GM10266 (cell line): Measurements from ENCODE around the gene COL2A1.

Source experiments
- DNase-seq: peaks from one replicate; pipeline ENCODE4 v3.0.0; 2012; ENCODE audit errors: extremely low spot score
- CTCF ChIP-seq: IDR thresholded peaks from 2 replicates; pipeline ENCODE4 v1.5.1; 2012; ENCODE audit warnings: mild to moderate bottlenecking, low read depth; ENCODE audit not compliant: control insufficient read depth, insufficient read depth; ENCODE audit errors: missing control alignments

COL2A1 gene

GRCh38 chr12:48017921-48018617 is 13.8 kb upstream of the COL2A1 start:
- no peak for TF ChIP-seq CTCF
- no peak for DNase-seq

GRCh38 chr12:48017496-48017895 is 13.2 kb upstream of the COL2A1 start:
- DNase-seq = no peak
- TF ChIP-seq CTCF = no peak

- no peak for DNase-seq
- no peak for TF ChIP-seq CTCF
Measured at GRCh38 chr12:48016373-48017020, 12.2 kb upstream of the COL2A1 start.

GRCh38 chr12:48015954-48016353 is 11.7 kb upstream of the COL2A1 start:
- TF ChIP-seq CTCF = no peak

GRCh38 chr12:48015129-48015528 is 10.9 kb upstream of the COL2A1 start:
- no peak for TF ChIP-seq CTCF

More at GRCh38 chr12:48015954-48016353, 11.7 kb upstream of the COL2A1 start:
- DNase-seq = no peak

GRCh38 chr12:48013287-48013686 is 9.0 kb upstream of the COL2A1 start:
- TF ChIP-seq CTCF = no peak
- no peak for DNase-seq

More at GRCh38 chr12:48015129-48015528, 10.9 kb upstream of the COL2A1 start:
- no peak for DNase-seq

- no peak for DNase-seq
- no peak for TF ChIP-seq CTCF
Measured at GRCh38 chr12:48012070-48012469, 7.8 kb upstream of the COL2A1 start.
